ENCODE results near the gene ZFYVE27.

The ZFYVE27 gene

DNA sequence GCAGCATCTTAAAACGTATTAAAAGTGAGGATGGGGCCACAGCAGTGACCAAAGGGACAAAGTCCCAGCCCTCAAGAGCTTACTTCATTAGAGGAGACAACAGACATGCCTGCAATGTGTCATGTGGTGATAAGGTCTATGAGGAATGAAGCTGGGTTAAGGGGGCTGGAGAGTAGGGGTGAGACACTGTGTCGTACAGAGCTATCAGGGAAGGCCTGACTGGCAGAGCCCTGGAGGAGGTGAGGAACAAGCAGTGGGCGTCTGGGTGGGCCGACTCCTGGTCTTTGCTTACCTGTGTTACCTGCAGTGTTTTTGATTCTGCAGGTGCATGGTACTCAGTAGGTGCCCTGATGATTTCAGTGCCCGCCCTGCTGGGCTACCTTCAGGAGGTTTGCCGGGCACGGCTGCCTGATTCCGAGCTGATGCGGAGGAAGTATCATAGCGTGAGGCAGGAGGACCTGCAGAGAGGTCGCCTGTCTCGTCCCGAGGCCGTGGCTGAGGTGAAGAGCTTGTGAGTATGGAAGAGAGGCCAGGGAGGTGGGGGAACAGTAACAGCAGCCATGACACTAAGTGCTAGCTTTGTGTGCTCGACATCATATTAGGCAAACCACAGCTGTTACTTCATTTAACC is 7.6 kb downstream of the ZFYVE27 start:
- DNase-seq (ENCODE audit: low read depth): no peak

DNA sequence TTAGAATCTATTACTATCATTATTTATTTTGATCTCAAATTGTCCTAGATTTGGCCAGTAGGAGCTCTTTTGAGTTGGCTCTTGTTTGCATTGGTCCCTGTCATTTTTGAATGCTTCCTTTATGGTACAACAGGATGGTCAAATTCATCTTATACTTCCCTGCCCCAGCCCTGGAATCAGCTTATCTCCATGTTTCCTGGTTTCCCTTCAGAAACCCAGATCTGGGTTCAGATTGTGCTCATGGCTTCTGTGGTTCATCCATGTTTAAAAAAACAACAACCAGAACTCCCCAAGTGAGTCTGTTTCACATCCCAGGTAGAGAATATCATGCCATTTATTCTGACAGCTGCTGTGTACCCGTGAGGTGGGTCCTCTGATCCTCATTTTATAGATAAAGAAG is 10.6 kb downstream of the ZFYVE27 start:
- no peak for DNase-seq (ENCODE audit: low read depth)

DNA sequence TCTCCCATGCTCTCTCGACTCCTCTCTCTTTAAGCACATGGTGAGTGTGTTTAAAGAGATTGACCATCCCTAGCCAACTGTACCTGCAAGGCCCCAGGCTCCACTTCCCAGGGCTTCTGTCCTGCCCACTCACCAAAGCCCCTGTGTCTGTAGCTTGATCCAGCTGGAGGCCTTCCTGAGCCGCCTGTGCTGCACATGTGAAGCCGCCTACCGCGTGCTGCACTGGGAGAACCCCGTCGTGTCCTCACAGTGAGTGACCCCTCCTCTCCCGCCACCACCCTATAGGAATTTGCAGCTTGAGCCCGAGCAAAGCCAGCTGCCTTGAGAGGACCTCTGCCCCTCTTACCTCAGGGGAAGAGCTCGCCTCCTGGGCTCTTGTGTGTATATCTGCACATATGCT is 11.2 kb downstream of the ZFYVE27 start:
- no peak for DNase-seq (ENCODE audit: low read depth)

DNA sequence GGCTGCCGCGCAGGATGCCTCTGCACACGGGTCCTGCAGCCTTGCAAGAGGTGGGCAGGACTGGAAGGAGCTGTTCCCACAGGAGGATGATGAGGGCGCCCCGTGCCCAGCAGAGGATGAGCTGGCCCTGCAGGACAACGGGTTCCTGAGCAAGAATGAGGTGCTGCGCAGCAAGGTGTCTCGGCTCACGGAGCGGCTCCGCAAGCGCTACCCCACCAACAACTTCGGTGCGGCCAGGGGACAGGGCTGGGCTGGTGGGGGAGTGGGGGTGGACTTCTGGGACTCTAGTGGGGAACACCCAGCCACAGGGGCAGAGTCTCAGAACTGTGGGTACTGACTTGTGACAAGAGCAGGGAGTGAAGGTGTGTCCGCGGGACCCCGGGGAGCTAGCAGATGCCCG is 16.0 kb downstream of the ZFYVE27 start:
- DNase-seq (ENCODE audit: low read depth): no peak

DNA sequence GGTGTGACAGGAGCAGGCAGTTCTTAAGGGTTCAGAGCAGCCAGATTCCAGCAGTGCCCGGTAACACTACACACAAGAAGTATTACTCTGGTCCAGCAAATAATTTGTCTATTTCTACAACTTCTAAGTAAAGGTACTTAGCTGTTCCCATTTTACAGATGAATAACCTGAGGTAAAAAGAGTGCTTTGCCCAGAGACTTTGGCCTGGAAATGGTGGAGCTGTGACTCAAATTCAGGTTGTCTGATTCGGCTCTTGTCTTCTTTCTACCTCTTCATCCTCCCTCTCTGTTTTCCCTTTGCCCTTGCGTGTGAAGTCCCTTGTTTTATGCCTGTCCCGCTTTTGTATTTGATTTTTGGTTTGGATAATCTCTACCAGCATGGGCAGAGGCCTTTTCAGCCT is 17.8 kb downstream of the ZFYVE27 start:
- DNase-seq (ENCODE audit: low read depth): no peak

DNA sequence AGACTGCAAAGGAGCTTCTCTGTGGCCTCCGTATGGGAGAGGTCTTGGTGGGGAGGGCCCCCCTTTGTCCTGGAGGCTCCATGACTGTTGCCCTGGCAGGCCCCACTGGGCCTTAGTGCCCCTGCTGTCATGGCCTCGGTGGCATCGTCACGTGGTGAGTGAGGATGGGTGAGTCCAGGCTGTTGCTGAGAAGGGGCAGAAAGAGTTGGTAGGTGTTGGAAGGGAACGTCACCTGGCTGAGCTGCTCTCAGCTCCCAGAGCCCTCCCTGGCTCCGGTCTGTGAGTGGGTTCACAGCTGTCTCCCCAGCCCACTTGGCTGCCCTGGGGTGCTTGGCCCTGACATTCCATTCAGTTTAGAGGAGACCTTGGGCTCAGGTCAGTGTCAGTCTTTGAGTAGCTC is 18.8 kb downstream of the ZFYVE27 start:
- DNase-seq (ENCODE audit: low read depth): no peak

DNA sequence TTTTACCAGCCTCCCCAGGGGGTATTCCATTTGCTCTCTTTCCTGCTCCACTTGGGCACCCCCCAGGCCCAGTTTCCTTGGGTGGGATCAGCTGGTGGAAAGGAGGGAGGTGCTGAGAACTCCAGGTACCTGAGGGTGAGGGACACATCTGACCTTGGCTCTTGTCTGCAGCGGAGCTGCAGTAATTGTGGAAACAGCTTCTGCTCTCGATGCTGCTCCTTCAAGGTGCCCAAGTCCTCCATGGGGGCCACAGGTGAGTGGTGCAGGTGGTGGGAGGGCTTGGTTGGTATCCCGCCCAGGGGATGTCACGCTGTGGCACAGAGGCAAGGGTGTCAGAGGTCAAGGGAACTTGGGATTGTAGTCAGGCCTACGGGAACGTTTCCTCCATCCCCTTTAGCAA is 20.5 kb downstream of the ZFYVE27 start:
- no peak for DNase-seq (ENCODE audit: low read depth)

DNA sequence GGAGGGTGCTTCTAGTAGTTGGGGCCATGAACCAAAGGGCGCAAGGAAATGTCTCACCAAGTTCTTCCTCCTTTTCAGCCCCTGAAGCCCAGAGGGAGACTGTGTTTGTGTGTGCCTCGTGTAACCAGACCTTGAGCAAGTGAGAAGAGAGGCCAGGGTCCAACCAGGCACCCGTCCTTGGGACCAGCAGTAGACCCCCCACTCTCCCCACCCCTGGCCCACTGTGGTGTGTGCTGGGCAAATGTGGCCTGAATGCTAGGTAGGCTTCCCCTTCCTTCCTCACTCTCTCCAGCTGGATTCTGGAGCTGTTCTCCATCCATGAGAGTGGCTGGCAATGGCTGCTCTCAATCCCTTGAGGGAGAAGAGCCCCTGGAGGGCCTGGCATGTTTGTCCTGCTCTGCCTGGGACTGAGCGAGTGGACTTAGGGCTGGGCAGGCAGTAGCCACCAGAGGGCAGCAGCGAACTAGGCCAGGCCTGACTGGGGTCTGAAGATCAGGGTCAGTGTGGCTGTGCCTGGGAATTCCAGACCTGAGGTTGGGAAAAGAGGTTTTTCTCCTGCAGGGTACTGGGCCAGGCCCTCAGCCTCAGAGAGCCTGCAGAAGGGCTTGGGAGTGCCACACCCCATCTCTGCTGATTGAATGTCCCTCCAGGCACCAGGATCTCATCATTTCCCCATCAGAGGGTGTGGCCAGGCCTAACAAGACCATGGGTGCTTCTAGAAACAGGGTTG is 22.4 kb downstream of the ZFYVE27 start:
- DNase-seq (ENCODE audit: low read depth): no peak

DNA sequence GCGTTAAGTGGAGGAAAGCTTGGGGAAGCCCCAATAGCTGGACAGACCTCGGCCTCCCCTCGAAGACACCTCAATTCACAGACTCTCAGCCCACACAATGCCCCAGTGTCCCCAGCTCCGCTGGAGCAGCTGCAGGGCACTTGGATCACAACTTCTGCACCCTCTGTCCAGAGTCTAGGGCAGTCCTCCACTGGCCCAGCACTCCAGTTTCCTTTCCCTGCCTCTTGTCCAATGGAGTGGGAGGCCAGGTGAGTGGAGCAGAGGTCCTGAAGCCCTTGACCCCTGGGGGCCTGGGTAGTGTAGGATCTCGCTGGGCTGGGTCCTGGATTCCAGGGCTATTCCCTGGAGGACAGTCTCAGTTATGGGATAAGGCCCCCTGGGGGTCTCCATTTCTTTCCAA is 23.0 kb downstream of the ZFYVE27 start:
- DNase-seq (ENCODE audit: low read depth): no peak

DNA sequence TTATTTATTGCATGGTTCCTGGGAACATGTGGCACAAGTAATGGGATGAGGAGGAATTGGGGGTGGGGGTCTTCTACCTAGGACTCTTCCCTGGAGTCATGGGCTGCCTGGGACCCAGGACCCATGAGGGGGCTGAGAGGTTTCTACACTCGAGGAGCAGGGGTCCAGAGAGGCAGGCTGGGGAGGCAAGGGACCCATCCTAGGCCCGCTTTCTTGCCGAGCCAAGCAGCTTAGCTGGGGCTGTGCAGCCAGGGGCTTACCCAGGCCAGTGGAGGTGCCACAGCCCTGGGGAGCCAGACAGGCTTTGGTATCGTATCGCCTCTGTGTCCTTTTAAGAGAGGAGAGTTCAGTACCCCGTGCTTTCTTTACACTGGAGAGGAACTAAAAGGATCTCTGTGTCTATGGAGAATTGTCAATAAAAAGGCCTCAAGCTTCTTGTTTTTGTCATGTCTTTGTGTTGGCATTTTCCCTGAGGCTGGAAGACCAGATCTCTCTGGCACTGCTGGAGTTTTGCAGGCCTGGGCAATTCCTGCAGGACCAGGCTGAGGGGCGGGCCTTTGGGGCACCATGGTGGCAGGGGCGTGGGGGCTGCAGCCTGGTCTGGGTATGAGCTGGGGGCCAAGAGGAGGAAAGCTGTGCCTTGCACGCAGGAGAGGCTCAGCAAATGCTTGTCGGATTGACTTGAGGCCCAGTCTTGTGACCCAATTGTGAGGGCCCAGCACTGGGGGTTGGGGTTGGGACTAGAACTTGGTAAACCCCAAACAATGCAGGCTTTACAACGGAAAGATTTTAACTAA is 23.7 kb downstream of the ZFYVE27 start:
- no peak for DNase-seq (ENCODE audit: low read depth)

DNA sequence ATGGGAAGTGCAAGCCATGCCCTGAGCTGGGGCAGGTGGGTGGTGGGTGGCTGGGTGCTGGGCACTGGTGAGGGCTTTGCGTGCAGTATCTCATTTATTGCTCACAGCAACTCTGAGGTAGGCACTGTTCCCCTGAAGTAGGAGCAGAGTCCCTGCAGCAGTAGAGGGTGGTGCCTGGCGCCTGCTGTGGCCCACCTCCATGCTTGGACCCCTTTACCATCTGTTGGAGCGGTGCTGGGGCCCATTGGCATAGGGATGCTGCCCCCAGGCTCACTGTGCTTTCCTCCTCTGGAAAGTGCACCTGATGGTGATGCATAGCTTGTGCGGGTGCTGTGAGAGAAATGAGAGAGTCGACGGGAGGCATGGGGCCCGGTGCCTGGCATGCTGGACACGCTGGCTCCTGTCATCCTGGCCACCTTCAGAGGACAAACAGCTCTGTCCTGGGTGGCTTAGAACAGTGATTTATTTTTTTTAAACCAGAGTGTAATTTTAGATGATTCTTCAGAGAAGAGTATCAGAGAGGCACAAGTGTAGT is 24.5 kb downstream of the ZFYVE27 start:
- no peak for DNase-seq (ENCODE audit: low read depth)

DNA sequence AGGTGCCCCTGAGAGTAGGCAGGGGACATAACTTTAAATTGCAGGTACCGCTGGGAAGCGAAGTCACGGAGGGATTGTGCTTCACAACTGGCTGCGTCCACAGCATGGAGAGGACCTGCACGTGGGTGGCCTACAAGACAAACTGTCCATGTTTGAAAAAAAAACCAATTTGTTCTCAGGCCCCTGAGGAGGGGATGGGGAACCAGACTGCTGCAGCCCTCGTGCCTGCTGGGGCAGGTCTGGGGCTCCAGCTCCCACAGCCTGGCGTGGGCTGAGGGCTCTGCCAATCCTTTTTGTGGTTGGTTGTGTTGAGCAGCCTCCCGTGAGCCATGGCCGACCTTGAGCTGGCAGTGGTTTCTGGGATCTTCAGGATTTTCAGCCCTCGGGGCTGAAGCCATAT is 25.1 kb downstream of the ZFYVE27 start:
- DNase-seq (ENCODE audit: low read depth): no peak

DNA sequence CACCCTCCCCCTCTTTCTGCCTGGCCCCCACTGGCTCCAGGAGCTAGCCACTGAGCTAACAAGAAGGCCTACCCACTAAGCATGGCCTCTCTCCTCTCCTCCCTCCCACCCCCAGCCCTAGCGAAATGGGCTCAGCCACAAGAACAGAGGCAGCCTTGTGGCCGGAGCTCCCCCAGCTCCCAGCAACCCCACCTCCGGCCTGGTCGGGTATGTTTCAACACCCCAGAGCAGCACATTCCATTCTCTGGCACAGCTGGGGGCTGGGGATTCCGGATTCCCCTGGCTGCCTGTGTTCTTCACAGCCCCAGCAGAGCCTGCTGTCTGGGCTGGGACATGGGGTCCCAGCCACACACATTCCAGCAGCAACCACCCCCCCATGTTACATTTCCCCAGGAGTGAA is 25.9 kb downstream of the ZFYVE27 start:
- DNase-seq (ENCODE audit: low read depth): no peak

DNA sequence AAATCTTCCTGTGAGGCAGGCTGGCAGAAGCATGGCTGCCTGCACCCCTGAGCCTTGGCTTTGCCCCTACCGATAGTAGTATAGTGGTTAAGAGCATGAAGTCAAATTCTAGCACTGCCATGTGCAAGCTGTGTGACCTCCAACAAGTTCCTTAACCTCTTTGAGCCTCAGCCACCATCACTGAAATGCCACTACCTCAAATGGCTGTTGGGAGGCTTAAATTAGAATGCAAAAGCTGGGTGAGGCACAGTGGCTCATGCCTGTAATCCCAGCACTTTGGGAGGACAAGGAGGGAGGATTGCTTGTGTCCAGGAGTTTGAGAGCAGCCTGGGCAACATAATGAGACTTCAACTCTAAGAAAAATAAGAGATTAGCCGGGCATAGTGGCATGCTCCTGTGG is 26.5 kb downstream of the ZFYVE27 start:
- no peak for DNase-seq (ENCODE audit: low read depth)

DNA sequence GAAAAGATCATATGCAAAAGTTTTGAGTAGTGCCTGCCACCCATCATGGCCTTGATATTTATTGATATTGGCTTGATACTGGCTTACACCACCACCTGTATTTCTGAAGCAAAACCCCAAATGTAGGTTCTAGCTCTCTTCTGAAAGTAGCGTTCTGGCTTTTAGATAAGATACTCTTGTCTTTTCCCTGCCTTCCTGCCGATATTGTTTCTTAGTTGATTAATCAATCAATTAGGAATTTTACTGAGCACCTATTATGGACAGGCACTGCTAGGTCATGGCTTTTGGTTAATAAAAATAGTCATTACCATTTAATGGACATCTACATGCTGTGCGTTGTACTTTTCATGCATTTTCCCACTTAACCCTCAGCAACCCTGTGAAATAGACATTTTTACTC is 27.0 kb downstream of the ZFYVE27 start:
- no peak for DNase-seq (ENCODE audit: low read depth)

DNA sequence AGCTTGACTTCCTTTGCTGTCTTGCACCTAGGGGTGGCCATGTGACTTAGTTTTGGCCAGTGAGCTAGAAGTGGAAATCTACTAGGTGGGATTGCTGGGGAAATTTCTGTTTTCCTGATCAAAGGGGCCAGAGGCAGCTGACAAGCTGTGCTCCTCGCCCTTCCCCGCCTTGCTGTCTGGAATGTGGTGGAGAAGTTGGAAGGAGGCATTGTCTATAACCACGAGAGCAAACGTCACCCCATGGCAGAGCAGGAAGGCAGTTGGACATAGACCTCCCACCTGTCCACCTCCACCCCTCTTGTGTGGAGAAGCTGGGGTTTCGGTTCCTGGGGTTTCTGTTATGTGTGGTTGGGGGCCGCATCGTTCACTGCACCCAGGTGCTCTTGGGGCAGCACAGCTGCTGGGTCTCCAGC is 27.6 kb downstream of the ZFYVE27 start:
- DNase-seq (ENCODE audit: low read depth): no peak

DNA sequence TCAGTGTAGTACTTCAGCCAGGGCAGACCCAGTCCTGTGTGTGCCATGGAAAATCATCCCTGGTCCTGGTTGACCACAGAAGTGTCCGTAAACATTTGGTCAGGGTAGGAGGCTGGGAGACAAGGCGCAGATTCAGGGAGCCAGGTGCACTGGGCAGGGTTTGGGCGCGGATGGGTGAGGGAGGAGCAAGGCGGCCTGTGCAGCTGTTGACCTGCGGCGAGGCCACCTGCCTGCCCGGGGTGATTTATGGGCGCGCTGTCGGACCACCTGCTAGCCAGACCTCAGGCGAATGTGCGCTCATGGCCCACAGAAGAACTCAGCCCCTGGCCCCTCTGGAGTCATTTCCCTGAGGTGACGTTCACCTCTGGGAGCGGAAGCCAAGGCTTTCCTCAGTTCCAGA is 28.3 kb downstream of the ZFYVE27 start:
- DNase-seq (ENCODE audit: low read depth): no peak

DNA sequence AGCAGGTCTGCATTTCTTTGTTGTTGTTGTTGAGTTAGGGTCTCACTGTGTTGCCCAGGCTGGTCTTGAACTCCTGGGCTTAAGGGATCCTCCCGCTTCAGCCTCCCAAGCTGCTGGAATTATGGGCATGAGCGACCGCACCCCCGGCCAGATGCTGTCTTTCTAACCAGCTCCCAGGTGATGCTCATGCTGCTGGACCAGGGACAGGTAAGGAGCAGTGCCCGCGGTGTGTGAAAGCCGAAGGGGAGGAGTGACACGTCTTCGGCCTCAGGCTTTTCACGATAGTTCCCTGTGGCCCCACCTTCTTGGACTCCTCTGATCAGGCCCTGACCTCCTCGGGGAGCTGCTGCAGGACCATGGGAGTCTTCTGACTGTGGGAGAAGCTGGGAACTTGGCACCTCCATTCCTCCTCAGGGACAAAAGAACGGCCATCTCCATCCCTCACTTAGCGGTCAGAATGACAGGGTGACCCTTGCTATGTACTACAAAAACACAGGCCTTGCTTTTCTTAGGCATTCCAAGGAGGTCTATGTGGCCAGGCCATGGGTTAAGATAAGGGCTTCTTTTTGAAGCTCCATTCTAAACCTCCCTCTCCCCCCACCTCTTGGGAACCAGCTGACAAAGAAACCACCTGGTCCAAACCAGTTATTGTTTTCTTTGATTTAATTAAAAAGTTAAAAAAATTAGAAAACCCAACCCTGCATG is 29.3 kb downstream of the ZFYVE27 start:
- no peak for DNase-seq (ENCODE audit: low read depth)

DNA sequence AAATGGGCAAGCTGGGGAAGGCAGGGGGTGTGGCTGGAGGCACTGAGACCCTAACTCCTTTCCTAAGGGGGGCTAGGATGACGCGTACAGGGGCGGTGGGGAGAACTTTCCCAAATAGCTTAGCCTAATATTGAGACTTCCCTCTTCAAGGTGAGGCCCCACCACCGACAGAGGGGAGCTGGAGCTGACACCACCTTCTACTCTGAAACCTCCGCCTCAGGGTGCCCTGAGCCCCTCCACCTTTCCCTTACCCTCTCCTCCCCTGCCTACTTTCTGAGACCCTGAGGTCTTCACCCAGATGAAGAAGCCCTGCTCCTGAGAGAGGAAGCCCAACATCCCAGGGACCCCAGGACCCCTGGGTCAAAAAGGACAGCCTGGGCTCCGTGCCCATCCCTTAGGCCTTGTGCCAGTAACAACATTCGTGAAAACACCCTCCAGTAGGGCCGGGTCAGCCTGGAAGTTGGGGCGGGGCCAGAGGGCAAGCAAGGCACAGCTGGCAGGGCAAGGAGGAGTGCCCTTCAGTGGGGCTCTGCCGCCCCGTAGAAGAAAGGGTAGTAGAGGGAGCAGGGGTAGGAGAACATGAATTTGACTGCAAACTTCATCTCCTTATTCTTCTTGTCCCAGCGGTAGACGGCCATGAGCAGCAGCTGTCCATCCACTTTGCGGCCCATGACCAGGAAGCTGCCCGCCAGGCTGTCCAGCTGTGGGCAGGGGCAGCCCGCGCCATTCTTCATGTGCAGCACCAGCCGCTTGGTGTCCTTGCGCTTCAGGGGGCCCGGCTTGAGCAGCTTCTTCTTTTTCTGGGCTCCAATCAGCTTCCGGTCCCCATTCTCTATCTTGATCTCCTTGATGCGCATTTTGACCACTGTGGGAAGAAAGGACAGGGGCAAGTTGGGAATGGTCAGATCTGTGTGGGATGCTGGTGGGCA is 30.3 kb downstream of the ZFYVE27 start:
- DNase-seq (ENCODE audit: low read depth): no peak

DNA sequence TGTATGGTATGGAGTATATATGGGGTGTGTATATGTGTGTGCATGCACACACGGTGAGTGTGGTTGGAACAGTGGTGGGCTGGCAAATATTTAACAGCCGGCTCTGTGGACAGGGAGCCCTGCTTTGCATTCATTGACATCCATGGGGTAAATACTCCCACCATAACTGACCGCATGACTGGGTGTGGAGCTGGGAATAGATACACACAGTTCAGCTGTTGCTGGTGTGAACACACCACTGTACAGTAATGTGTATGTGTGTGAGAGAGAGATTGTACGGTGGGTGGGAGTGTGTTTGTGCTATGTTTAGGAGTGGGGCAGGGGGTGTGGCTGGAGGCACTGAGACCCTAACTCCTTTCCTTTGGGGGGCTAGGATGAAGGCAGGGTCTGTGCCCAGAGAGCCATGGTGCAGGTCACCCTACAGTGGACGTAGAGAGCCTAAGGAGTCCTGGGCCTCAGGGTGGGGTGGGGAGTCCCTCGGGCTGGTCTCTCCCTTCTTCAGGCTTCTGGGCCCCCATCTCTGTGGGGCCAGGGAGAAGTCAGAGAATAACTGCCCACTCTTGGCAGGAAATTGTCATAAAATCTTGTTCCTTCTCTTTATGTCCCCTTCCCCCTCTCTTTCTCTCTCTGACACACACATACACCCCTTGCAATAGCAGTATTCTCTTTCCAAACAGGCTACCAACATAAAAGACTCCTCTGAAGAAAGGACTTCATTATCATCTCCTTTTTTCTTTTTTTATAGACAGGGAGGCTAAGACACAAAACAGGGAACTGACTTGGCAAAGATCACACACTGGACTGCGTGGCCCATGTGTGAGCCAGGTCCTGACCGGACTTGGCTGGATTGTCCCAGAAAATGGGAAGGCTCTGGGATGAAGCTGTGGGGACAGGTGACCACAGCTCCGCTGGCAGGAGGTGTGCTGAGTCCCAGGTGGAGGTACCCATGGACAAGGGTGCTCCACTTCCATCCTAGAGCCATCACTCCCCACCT is 31.7 kb downstream of the ZFYVE27 start:
- DNase-seq (ENCODE audit: low read depth): no peak
